ENCODE data around the gene ACTR6. TPM values are rescaled to one million over a fixed set of nuclear protein-coding genes. Genes with fewer than 3 reads are reported as not detected.
A peak's percentile ranks its signal among the peaks of the same experiment; 100 is the strongest.

ACTR6 gene
- polyA plus RNA-seq, 6 donors from 2014 or later = 29.3 to 40.0 (median 34.9) TPM

- peak overlapping the region; percentile 2 to 99 (median 96) for H3K4me3 Mint-ChIP-seq
- peak overlapping the region in 5 of 6 donors; percentile 5 to 97 (median 10) for H3K27ac Mint-ChIP-seq
- DNase-seq (no peak), ATAC-seq (ENCODE audit: low read depth in 2 of 2) (no peak)
- H3K36me3 Mint-ChIP-seq = no peaks in the 10 kb centered on the region
- peaks cover 28 to 36% (median 31%) of the 10 kb centered on the region in 3 donors for H3K4me1 Mint-ChIP-seq
- H3K27me3 Mint-ChIP-seq = no peaks in the 10 kb centered on the region
- H3K9me3 Mint-ChIP-seq = no peaks in the 10 kb centered on the region
These were observed 68.4 kb downstream of the ACTR6 start for GRCh38 chr12:100268835-100269564.

GRCh38 chr12:100273782-100274181, 73.2 kb downstream of the ACTR6 start:
- H3K27me3 Mint-ChIP-seq = no peaks in the 10 kb centered on the region
- no peaks in the 10 kb centered on the region for H3K36me3 Mint-ChIP-seq
- DNase-seq (no peak), ATAC-seq (ENCODE audit: low read depth in 2 of 2) (no peak)
- peaks cover 19 to 44% (median 25%) of the 10 kb centered on the region in 3 donors for H3K4me1 Mint-ChIP-seq
- H3K4me3 Mint-ChIP-seq = no peak overlapping the region
- H3K27ac Mint-ChIP-seq = no peak overlapping the region
- H3K9me3 Mint-ChIP-seq = no peaks in the 10 kb centered on the region

Other genes starting within 250 kb of the ACTR6 start
- gene ANKS1B, start 215.9 kb upstream of the ACTR6 start, polyA plus RNA-seq (ENCODE audit: low read depth in 6 of 6) = not detected
- gene BLTP3B, start 57.9 kb upstream of the ACTR6 start, polyA plus RNA-seq (ENCODE audit: low read depth in 6 of 6) = 10 to 100 TPM; 19.9 to 34.6 (median 25.0) TPM
- gene DEPDC4, start 66.3 kb downstream of the ACTR6 start, polyA plus RNA-seq (ENCODE audit: low read depth in 6 of 6) = 1 to 10 TPM in 3 of 6 donors, under 1 TPM in 1, not detected in 2; 0.62 to 2.0 (median 1.2) TPM
- gene SCYL2, start 66.4 kb downstream of the ACTR6 start, polyA plus RNA-seq (ENCODE audit: low read depth in 6 of 6) = 10 to 100 TPM; 18.9 to 25.1 (median 21.7) TPM
- gene SLC17A8, start 156.3 kb downstream of the ACTR6 start, polyA plus RNA-seq (ENCODE audit: low read depth in 6 of 6) = not detected

Data from naive B cell (primary cell).